GM23338 (cell line): ENCODE data around the gene LAMC3. TPM values are rescaled to one million over a fixed set of nuclear protein-coding genes. Genes with fewer than 3 reads are reported as not detected.

Experiments
- ATAC-seq: fragments of 200-7000 bp; cut with Tn5 transposase; 3 replicates; pipeline ENCODE4 v1.9.1; 2020
- DNase-seq: peaks from one replicate; pipeline ENCODE4 v3.0.0-alpha.2; 2015; ENCODE audit warnings: low spot score
- H2AFZ ChIP-seq: fragments of 200-600 bp; sonication (generic); 2 replicates; pipeline ENCODE4 v1.8.0; 2016; ENCODE audit warnings: antibody characterized with exemption, mild to moderate bottlenecking, moderate library complexity
- H3F3A ChIP-seq: fragments of 200-600 bp; sonication (generic); replicated peaks from 2 replicates; pipeline ENCODE4 v1.8.0; 2017; ENCODE audit warnings: antibody characterized with exemption, mixed run types, low read depth
- H3K27ac ChIP-seq: fragments of 200-600 bp; sonication (generic); 2 replicates; pipeline ENCODE4 v1.6.1; 2016; ENCODE audit warnings: low read depth
- H3K27me3 ChIP-seq: fragments of 200-600 bp; sonication (generic); 2 replicates; pipeline ENCODE4 v1.8.0; 2016; ENCODE audit warnings: mild to moderate bottlenecking, mixed run types, moderate library complexity; ENCODE audit not compliant: insufficient read depth
- H3K36me3 ChIP-seq: fragments of 200-600 bp; sonication (generic); 2 replicates; pipeline ENCODE4 v1.8.0; 2016; ENCODE audit warnings: mild to moderate bottlenecking; ENCODE audit not compliant: insufficient read depth
- H3K4me1 ChIP-seq: fragments of 200-600 bp; sonication (generic); 2 replicates; pipeline ENCODE4 v1.8.0; 2016; ENCODE audit warnings: mild to moderate bottlenecking, moderate library complexity; ENCODE audit not compliant: insufficient read depth
- H3K4me2 ChIP-seq: fragments of 200-600 bp; sonication (generic); 2 replicates; pipeline ENCODE4 v1.7.1; 2017; ENCODE audit warnings: mixed run types
- H3K4me3 ChIP-seq: fragments of 200-600 bp; sonication (generic); 2 replicates; pipeline ENCODE4 v1.6.1; 2016; ENCODE audit warnings: mixed run types
- H3K79me2 ChIP-seq: fragments of 200-600 bp; sonication (generic); replicated peaks from 2 replicates; pipeline ENCODE4 v1.8.0; 2017; ENCODE audit warnings: mild to moderate bottlenecking; ENCODE audit not compliant: insufficient read depth
- H3K9me2 ChIP-seq: fragments of 200-600 bp; sonication (generic); 2 replicates; pipeline ENCODE4 v1.8.0; 2017; ENCODE audit not compliant: insufficient read depth
- H4K20me1 ChIP-seq: fragments of 200-600 bp; sonication (generic); replicated peaks from 2 replicates; pipeline ENCODE4 v1.8.0; 2017; ENCODE audit warnings: mild to moderate bottlenecking; ENCODE audit not compliant: insufficient read depth
- H3K27ac Mint-ChIP-seq: 2 replicates; pipeline ENCODE4 v1.8.0; 2020; ENCODE audit warnings: inconsistent platforms, mild to moderate bottlenecking, moderate library complexity, mixed read lengths
- H3K27me3 Mint-ChIP-seq: 3 replicates; pipeline ENCODE4 v1.8.0; 2022; ENCODE audit warnings: low read depth, mild to moderate bottlenecking, moderate library complexity, mixed read lengths, inconsistent platforms; ENCODE audit not compliant: insufficient read depth, poor library complexity
- H3K36me3 Mint-ChIP-seq: 3 replicates; pipeline ENCODE4 v1.8.0; 2021; ENCODE audit warnings: low read depth, mild to moderate bottlenecking, inconsistent platforms, moderate library complexity, mixed read lengths
- H3K4me1 Mint-ChIP-seq: 3 replicates; pipeline ENCODE4 v1.8.0; 2020; ENCODE audit warnings: mild to moderate bottlenecking, inconsistent platforms, mixed read lengths
- H3K4me3 Mint-ChIP-seq: 3 replicates; pipeline ENCODE4 v1.8.0; 2021; ENCODE audit warnings: moderate library complexity, mild to moderate bottlenecking, inconsistent platforms, mixed read lengths
- H3K9me3 Mint-ChIP-seq: 3 replicates; pipeline ENCODE4 v1.8.0; 2020; ENCODE audit warnings: moderate library complexity, mild to moderate bottlenecking, inconsistent platforms, mixed read lengths
- ETS1 ChIP-seq: IDR thresholded peaks from 2 replicates; pipeline ENCODE4 v1.6.1; 2016; ENCODE audit warnings: antibody characterized with exemption
- EZH2 ChIP-seq: fragments of 200-600 bp; sonication (generic); IDR thresholded peaks from one replicate; pipeline ENCODE4 v1.8.0; 2017; ENCODE audit warnings: antibody characterized with exemption, mild to moderate bottlenecking, low read depth; ENCODE audit not compliant: unreplicated experiment
- JUNB ChIP-seq: IDR thresholded peaks from one replicate; pipeline ENCODE4 v1.6.1; 2016; ENCODE audit warnings: antibody characterized with exemption; ENCODE audit not compliant: unreplicated experiment
- NANOG ChIP-seq: IDR thresholded peaks from 2 replicates; pipeline ENCODE4 v1.6.1; 2016; ENCODE audit warnings: antibody characterized with exemption, borderline replicate concordance
- REST ChIP-seq: IDR thresholded peaks from one replicate; pipeline ENCODE4 v1.6.1; 2018; ENCODE audit warnings: antibody characterized with exemption; ENCODE audit not compliant: unreplicated experiment
- ZNF114 ChIP-seq: fragments of 250-450 bp; sonication (Bioruptor Pico); IDR thresholded peaks from 2 replicates; pipeline ENCODE4 v1.5.0; 2020; ENCODE audit warnings: mild to moderate bottlenecking, moderate library complexity
- ZNF331 ChIP-seq: fragments of 250-450 bp; sonication (Bioruptor Pico); IDR thresholded peaks from 2 replicates; pipeline ENCODE4 v1.5.0; 2020; ENCODE audit warnings: low read depth, mild to moderate bottlenecking, moderate library complexity
- ZNF462 ChIP-seq: fragments of 250-450 bp; sonication (Bioruptor Pico); IDR thresholded peaks from 2 replicates; pipeline ENCODE4 v1.5.0; 2020; ENCODE audit warnings: mild to moderate bottlenecking, moderate library complexity
- polyA plus RNA-seq: library from polyadenylated mRNA; unstranded; fragments of >200 nt; fragmentation: Nextera tagmentation; extraction: Ambion mirVana; gene quantifications from 2 replicates; pipeline ENCODE4 v1.2.1, GENCODE V29; 2016
- total RNA-seq: library from RNA; depleted of rRNA; stranded (reverse); fragments of >200 nt; shearing (Covaris generic); gene quantifications from 2 replicates; pipeline ENCODE4 v1.2.3, GENCODE V29; 2014

Gene LAMC3
- total and polyA plus RNA-seq, 2 experiments from 2014 or later = 9.0 to 27.4 TPM

GRCh38 chr9:131010482-131011273 is 1.7 kb downstream of the LAMC3 start:
- H3K27me3 Mint-ChIP-seq = peaks cover 27% of the 10 kb centered on the region
- H3K36me3 Mint-ChIP-seq = no peaks in the 10 kb centered on the region
- H3K4me3 ChIP-seq = no peak overlapping the region
- no peaks in the 10 kb centered on the region; the same call in 1 of the 2 replicates for H3F3A ChIP-seq
- no peak for ATAC-seq
- no peak overlapping the region for H3K27ac Mint-ChIP-seq
- no peaks in the 10 kb centered on the region for H3K36me3 ChIP-seq
- H3K27me3 ChIP-seq = peaks cover 12% of the 10 kb centered on the region
- peaks cover 19% of the 10 kb centered on the region for H3K79me2 ChIP-seq
- H3K4me1 ChIP-seq = peaks cover 26% of the 10 kb centered on the region
- no peak overlapping the region for H2AFZ ChIP-seq
- H3K9me3 Mint-ChIP-seq = no peaks in the 10 kb centered on the region; the same call in 2 of the 3 replicates
- H3K27ac ChIP-seq = no peak overlapping the region
- no peaks in the 10 kb centered on the region; the same call in 1 of the 2 replicates for H4K20me1 ChIP-seq
- H3K9me2 ChIP-seq = 0 out of 2 replicates have a peak, but pooled peaks cover under 1% of the 10 kb centered on the region
- H3K4me2 ChIP-seq = peak overlapping the region; percentile 52
- DNase-seq = no peak
- TF ChIP-seq NANOG = no peak
- TF ChIP-seq EZH2 = no peak
- no peak for TF ChIP-seq ZNF331 (CRISPR knock-in tag)
- H3K4me3 Mint-ChIP-seq = peak overlapping the region; percentile 24; the same call in 2 of the 3 replicates
- H3K4me1 Mint-ChIP-seq = peaks cover 21% of the 10 kb centered on the region

GRCh38 chr9:131011274-131012022 is 2.5 kb downstream of the LAMC3 start:
- H3K36me3 ChIP-seq = no peaks in the 10 kb centered on the region
- H3K4me1 Mint-ChIP-seq = peaks cover 21% of the 10 kb centered on the region
- no peaks in the 10 kb centered on the region; the same call in 1 of the 2 replicates for H4K20me1 ChIP-seq
- ATAC-seq = no peak
- peaks cover 7% of the 10 kb centered on the region; the same call in 1 of the 2 replicates for H3F3A ChIP-seq
- H3K4me3 ChIP-seq = no peak overlapping the region
- H3K27me3 Mint-ChIP-seq = peaks cover 27% of the 10 kb centered on the region
- 0 out of 2 replicates have a peak overlapping the region, but pooled peaks have one; percentile 19 for H3K27ac ChIP-seq
- H3K9me2 ChIP-seq = 0 out of 2 replicates have a peak, but pooled peaks cover 3% of the 10 kb centered on the region
- no peak overlapping the region; the same call in 2 of the 3 replicates for H3K4me3 Mint-ChIP-seq
- H3K4me2 ChIP-seq = peak overlapping the region; percentile 52; the same call in 1 of the 2 replicates
- no peaks in the 10 kb centered on the region for H3K36me3 Mint-ChIP-seq
- DNase-seq = peak; percentile 55
- no peaks in the 10 kb centered on the region; the same call in 2 of the 3 replicates for H3K9me3 Mint-ChIP-seq
- H3K4me1 ChIP-seq = peaks cover 26% of the 10 kb centered on the region
- H3K27me3 ChIP-seq = peaks cover 12% of the 10 kb centered on the region
- no peak overlapping the region for H2AFZ ChIP-seq
- peaks cover 19% of the 10 kb centered on the region for H3K79me2 ChIP-seq
- H3K27ac Mint-ChIP-seq = 0 out of 2 replicates have a peak overlapping the region, but pooled peaks have one; percentile 48
- no peak for TF ChIP-seq JUNB
- no peak for TF ChIP-seq ETS1
- no peak for TF ChIP-seq REST
- no peak for TF ChIP-seq ZNF462
- no peak for TF ChIP-seq ZNF114 (CRISPR knock-in tag)
